NCI-H510A (cell line): ENCODE measurements around the gene CABP7.

ENCODE experiments used
- DNase-seq: peaks from one replicate; lab custom pipeline; 2025; lab: John Stamatoyannopoulos, UW

The CABP7 gene

GRCh38 chr22:29773233-29773632, 53.4 kb downstream of the CABP7 start:
- DNase-seq: no peak

- no peak for DNase-seq
Measured at GRCh38 chr22:29780220-29780619, 60.4 kb downstream of the CABP7 start.

- DNase-seq: no peak
Measured at GRCh38 chr22:29780748-29781676, 61.2 kb downstream of the CABP7 start.
